B cell (primary cell): Measurements from ENCODE around the gene BRICD5. TPM values are rescaled to one million over a fixed set of nuclear protein-coding genes. Genes with fewer than 3 reads are reported as not detected.

ENCODE experiments used
- ATAC-seq: fragments of 200-7000 bp; cut with Tn5 transposase; one replicate; pipeline ENCODE4 v1.10.0; 2021; ENCODE audit warnings: low read depth, mild to moderate bottlenecking, moderate number of reproducible peaks, moderate library complexity
- CTCF ChIA-PET: fragments of 350-600 bp; sonication (Branson Sonifier 250); formaldehyde crosslinking; loops from one replicate; lab custom pipeline; 2021; ENCODE audit warnings: antibody characterized with exemption, inconsistent platforms; lab: Charles Lee
- POLR2A ChIA-PET: fragments of 350-600 bp; sonication (Branson Sonifier 250); formaldehyde crosslinking; loops from one replicate; lab custom pipeline; 2021; ENCODE audit warnings: antibody characterized with exemption; lab: Charles Lee
- DNase-seq: peaks from one replicate; pipeline ENCODE4 v3.0.0; 2013
- H2AFZ ChIP-seq: 2 replicates; pipeline ENCODE4 v1.6.1; 2012; ENCODE audit warnings: mild to moderate bottlenecking, low read depth, low read length; ENCODE audit not compliant: insufficient read depth, poor library complexity, severe bottlenecking
- H3K27ac ChIP-seq, 2 donors: 1 replicate in 1 of 2; 2 replicates in 1 of 2; pipeline ENCODE4 v1.5.1; 2012 to 2013; ENCODE audit warnings: low read length in 2 of 2, mild to moderate bottlenecking in 2 of 2, moderate library complexity in 1 of 2
- H3K27me3 ChIP-seq, 4 experiments: fragments of 200-600 bp in 1 of 4; sonication (generic) in 1 of 4; replicated peaks in 1 of 4; 1 replicate in 2 of 4; 2 replicates in 2 of 4; pipeline versions ENCODE4 v1.6.1 to v1.7.0; 2013 to 2016; ENCODE audit warnings: low read length in 3 of 4, mild to moderate bottlenecking in 2 of 4, mixed read lengths in 1 of 4, moderate library complexity in 1 of 4; ENCODE audit not compliant: insufficient read depth in 4 of 4, control insufficient read depth in 3 of 4; ENCODE audit errors: control extremely low read depth in 1 of 4
- H3K36me3 ChIP-seq, 2 experiments: replicated peaks in 1 of 2; 1 replicate in 1 of 2; 2 replicates in 1 of 2; pipeline versions ENCODE4 v1.6.1 to v1.7.1; 2013; ENCODE audit warnings: low read length in 1 of 2; ENCODE audit not compliant: insufficient read depth in 2 of 2, control insufficient read depth in 1 of 2; ENCODE audit errors: control extremely low read depth in 1 of 2, extremely low read depth in 1 of 2
- H3K4me1 ChIP-seq, 2 donors: fragments of 200-600 bp in 1 of 2; sonication (generic) in 1 of 2; 1 replicate in 1 of 2; 2 replicates in 1 of 2; pipeline versions ENCODE4 v1.5.1 to v1.6.1; 2013 to 2017; ENCODE audit warnings: low read length in 2 of 2; ENCODE audit not compliant: control insufficient read depth in 2 of 2, insufficient read depth in 2 of 2
- H3K4me2 ChIP-seq: replicated peaks from 2 replicates; pipeline ENCODE3; 2012; ENCODE audit warnings: mild to moderate bottlenecking, low read depth, low read length; ENCODE audit not compliant: poor library complexity, severe bottlenecking
- H3K4me3 ChIP-seq, 5 experiments: fragments of 200-600 bp in 1 of 5; sonication (generic) in 1 of 5; 1 replicate in 3 of 5; 2 replicates in 2 of 5; pipeline versions ENCODE4 v1.5.1 to v1.7.0; 2011 to 2016; ENCODE audit warnings: low read length in 4 of 5, mild to moderate bottlenecking in 4 of 5, low read depth in 2 of 5, control low read depth in 1 of 5, moderate library complexity in 1 of 5; ENCODE audit not compliant: insufficient read depth in 1 of 5; ENCODE audit errors: control extremely low read depth in 1 of 5, extremely low read depth in 1 of 5
- H3K79me2 ChIP-seq: fragments of 200-600 bp; sonication (generic); one replicate; pipeline ENCODE4 v1.6.0; 2016; ENCODE audit warnings: low read length; ENCODE audit not compliant: control insufficient read depth, insufficient read depth
- H3K9ac ChIP-seq: fragments of 200-600 bp; sonication (generic); 2 replicates; pipeline ENCODE4 v1.6.1; 2017; ENCODE audit warnings: mild to moderate bottlenecking, low read length, moderate library complexity
- H3K9me3 ChIP-seq, 3 donors: one replicate each; pipeline versions ENCODE4 v1.6.1 to v1.7.1; 2013; ENCODE audit warnings: low read length in 2 of 3; ENCODE audit not compliant: control insufficient read depth in 2 of 3, insufficient read depth in 1 of 3; ENCODE audit errors: control extremely low read depth in 1 of 3
- H4K20me1 ChIP-seq: 2 replicates; pipeline ENCODE4 v1.6.0; 2012; ENCODE audit warnings: mild to moderate bottlenecking, low read length; ENCODE audit not compliant: insufficient read depth, control insufficient read depth, poor library complexity, severe bottlenecking
- H3K27ac Mint-ChIP-seq: one replicate; pipeline ENCODE4 v1.8.0; 2021; ENCODE audit warnings: mixed read lengths
- H3K27me3 Mint-ChIP-seq: one replicate; pipeline ENCODE4 v1.8.0; 2021; ENCODE audit warnings: mixed read lengths
- H3K4me1 Mint-ChIP-seq: one replicate; pipeline ENCODE4 v1.8.0; 2021; ENCODE audit warnings: mixed read lengths
- H3K4me3 Mint-ChIP-seq: one replicate; pipeline ENCODE4 v1.8.0; 2021; ENCODE audit warnings: mixed read lengths
- H3K9me3 Mint-ChIP-seq: one replicate; pipeline ENCODE4 v1.8.0; 2022; ENCODE audit warnings: mixed read lengths; ENCODE audit not compliant: insufficient read depth
- EZH2 ChIP-seq: IDR thresholded peaks from 2 replicates; pipeline ENCODE4 v1.6.1; 2012; ENCODE audit warnings: borderline replicate concordance, low read depth, mild to moderate bottlenecking, moderate library complexity, low read length; ENCODE audit not compliant: insufficient read depth, poor library complexity, severe bottlenecking
- WGBS: methylation state at CpG from one replicate; pipeline ENCODE4 v1.1.5; 2013; ENCODE audit warnings: missing lambda C conversion rate; ENCODE audit not compliant: insufficient coverage; 5-methylcytosine and 5-hydroxymethylcytosine counted together
- intact Hi-C: fragments of 100-400 bp; cut with micrococcal nuclease; formaldehyde crosslinking; loops from one replicate; pipeline ENCODE4 v1.10.0; 2022
- polyA plus RNA-seq: library from polyadenylated mRNA; depleted of rRNA; stranded (reverse); fragments of >200 nt; gene quantifications from 2 replicates; pipeline ENCODE4 v1.2.3, GENCODE V29; 2012
- total RNA-seq, 2 donors: library from RNA; stranded (reverse); fragments of 120-200 nt in 1 of 2; gene quantifications; 1 replicate in 1 of 2; 2 replicates in 1 of 2; pipeline versions ENCODE4 v1.2.3 to v1.2.4, GENCODE V29; 2013 to 2022
- TF ChIP-seq, protein P1 (sequence below): fragments of 200-600 bp; IDR thresholded peaks from one replicate; pipeline ENCODE4 v1.8.0; 2022; ENCODE audit warnings: antibody characterized with exemption, mild to moderate bottlenecking

The BRICD5 gene
- total and polyA plus RNA-seq, 2 donors (not counting 1 experiment from before 2014, with no cell fraction given): 11.9 to 18.3 TPM

GRCh38 chr16:2176047-2176446 lies 34.6 kb downstream of the BRICD5 start:
- peaks cover 0 to 28% of the 10 kb centered on the region in 2 experiments for H3K36me3 ChIP-seq
- WGBS: over 99% methylated on average over 23 of the region's 23 CpGs
- Mint-ChIP-seq H3K27me3 (no peaks in the 10 kb centered on the region), H3K4me1 (no peaks in the 10 kb centered on the region), H3K27ac (no peak overlapping the region), H3K9me3 (no peaks in the 10 kb centered on the region), H3K4me3 (no peak overlapping the region)
- TF ChIP-seq, protein P1, sequence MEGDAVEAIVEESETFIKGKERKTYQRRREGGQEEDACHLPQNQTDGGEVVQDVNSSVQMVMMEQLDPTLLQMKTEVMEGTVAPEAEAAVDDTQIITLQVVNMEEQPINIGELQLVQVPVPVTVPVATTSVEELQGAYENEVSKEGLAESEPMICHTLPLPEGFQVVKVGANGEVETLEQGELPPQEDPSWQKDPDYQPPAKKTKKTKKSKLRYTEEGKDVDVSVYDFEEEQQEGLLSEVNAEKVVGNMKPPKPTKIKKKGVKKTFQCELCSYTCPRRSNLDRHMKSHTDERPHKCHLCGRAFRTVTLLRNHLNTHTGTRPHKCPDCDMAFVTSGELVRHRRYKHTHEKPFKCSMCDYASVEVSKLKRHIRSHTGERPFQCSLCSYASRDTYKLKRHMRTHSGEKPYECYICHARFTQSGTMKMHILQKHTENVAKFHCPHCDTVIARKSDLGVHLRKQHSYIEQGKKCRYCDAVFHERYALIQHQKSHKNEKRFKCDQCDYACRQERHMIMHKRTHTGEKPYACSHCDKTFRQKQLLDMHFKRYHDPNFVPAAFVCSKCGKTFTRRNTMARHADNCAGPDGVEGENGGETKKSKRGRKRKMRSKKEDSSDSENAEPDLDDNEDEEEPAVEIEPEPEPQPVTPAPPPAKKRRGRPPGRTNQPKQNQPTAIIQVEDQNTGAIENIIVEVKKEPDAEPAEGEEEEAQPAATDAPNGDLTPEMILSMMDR: no peak
- no peak for TF ChIP-seq EZH2
- no peak overlapping the region for H3K27ac ChIP-seq
- H3K27me3 ChIP-seq: no peaks in the 10 kb centered on the region
- H3K9me3 ChIP-seq: no peaks in the 10 kb centered on the region
- H2AFZ ChIP-seq: no peak overlapping the region
- H3K4me2 ChIP-seq: no peak overlapping the region
- H3K79me2 ChIP-seq: peaks cover 6% of the 10 kb centered on the region
- intact Hi-C loops: no loop called here
- ATAC-seq (no peak), DNase-seq (no peak)
- H3K4me3 ChIP-seq: no peak overlapping the region
- CTCF ChIA-PET: no interaction called here
- no peaks in the 10 kb centered on the region for H3K4me1 ChIP-seq
- POLR2A ChIA-PET: no interaction called here
- H4K20me1 ChIP-seq: no peaks in the 10 kb centered on the region
- no peak overlapping the region for H3K9ac ChIP-seq

GRCh38 chr16:2175454-2175853 lies 35.2 kb downstream of the BRICD5 start:
- no peak overlapping the region for H3K27ac Mint-ChIP-seq
- WGBS: 98% methylated on average over 10 of the region's 10 CpGs

More at GRCh38 chr16:2175454-2175853, 35.2 kb downstream of the BRICD5 start:
- H2AFZ ChIP-seq: no peak overlapping the region
- H4K20me1 ChIP-seq: no peaks in the 10 kb centered on the region
- no peaks in the 10 kb centered on the region for H3K9me3 ChIP-seq
- peaks cover 6% of the 10 kb centered on the region for H3K79me2 ChIP-seq
- intact Hi-C loops: no loop called here
- DNase-seq: no peak
- no peak for ATAC-seq
- ChIA-PET CTCF (no interaction called here), POLR2A (interaction anchor here (0.6 kb wide), 1 partner anchor 30 kb away, joined by 6 read pairs; the partner anchor contains the start of gene MLST8)
- no peaks in the 10 kb centered on the region for H3K27me3 ChIP-seq
- Mint-ChIP-seq H3K9me3 (no peaks in the 10 kb centered on the region), H3K4me3 (no peak overlapping the region), H3K4me1 (no peaks in the 10 kb centered on the region), H3K27me3 (no peaks in the 10 kb centered on the region)
- no peaks in the 10 kb centered on the region for H3K4me1 ChIP-seq
- no peak overlapping the region for H3K27ac ChIP-seq
- peaks cover 0 to 28% of the 10 kb centered on the region in 2 experiments for H3K36me3 ChIP-seq
- no peak overlapping the region for H3K4me2 ChIP-seq
- H3K9ac ChIP-seq: no peak overlapping the region
- no peak for TF ChIP-seq EZH2
- TF ChIP-seq, protein P1: no peak
- H3K4me3 ChIP-seq: no peak overlapping the region
